Smooth muscle cell (in vitro differentiated cells): ENCODE data around the gene TIMP2. TPM values are rescaled to one million over a fixed set of nuclear protein-coding genes. Genes with fewer than 3 reads are reported as not detected.

Experiments
- DNase-seq: peaks from one replicate; lab custom pipeline; 2025; ENCODE audit not compliant: unreplicated experiment; lab: John Stamatoyannopoulos, UW
- H2AFZ ChIP-seq: fragments of 200-600 bp; sonication (generic); 2 replicates; pipeline ENCODE4 v1.6.0; 2016; ENCODE audit warnings: antibody characterized with exemption, low read depth, mild to moderate bottlenecking
- H3F3A ChIP-seq: fragments of 200-600 bp; sonication (generic); 2 replicates; pipeline ENCODE4 v1.6.0; 2017; ENCODE audit warnings: antibody characterized with exemption, low read depth
- H3K27ac ChIP-seq: fragments of 200-600 bp; sonication (generic); 2 replicates; pipeline ENCODE4 v1.5.1; 2016; ENCODE audit warnings: low read depth, mild to moderate bottlenecking
- H3K27me3 ChIP-seq: fragments of 200-600 bp; sonication (generic); 2 replicates; pipeline ENCODE4 v1.6.1; 2016; ENCODE audit warnings: low read depth, mild to moderate bottlenecking
- H3K36me3 ChIP-seq: fragments of 200-600 bp; sonication (generic); 2 replicates; pipeline ENCODE4 v1.5.1; 2016; ENCODE audit warnings: low read depth
- H3K4me1 ChIP-seq: fragments of 200-600 bp; sonication (generic); 2 replicates; pipeline ENCODE4 v1.5.1; 2016; ENCODE audit warnings: low read depth
- H3K4me2 ChIP-seq: fragments of 200-600 bp; sonication (generic); 2 replicates; pipeline ENCODE4 v1.6.0; 2016; ENCODE audit warnings: mild to moderate bottlenecking
- H3K4me3 ChIP-seq: fragments of 200-600 bp; sonication (generic); 2 replicates; pipeline ENCODE4 v1.5.1; 2016; ENCODE audit warnings: mild to moderate bottlenecking
- H3K79me2 ChIP-seq: fragments of 200-600 bp; sonication (generic); 2 replicates; pipeline ENCODE4 v1.6.0; 2016; ENCODE audit warnings: low read depth, mild to moderate bottlenecking
- H3K9ac ChIP-seq: fragments of 200-600 bp; sonication (generic); 2 replicates; pipeline ENCODE4 v1.6.0; 2016; ENCODE audit warnings: low read depth
- H3K9me3 ChIP-seq: fragments of 200-600 bp; sonication (generic); replicated peaks from 2 replicates; pipeline ENCODE4 v1.5.1; 2016; ENCODE audit warnings: low read depth
- H4K20me1 ChIP-seq: fragments of 200-600 bp; sonication (generic); 2 replicates; pipeline ENCODE4 v1.6.0; 2016; ENCODE audit warnings: low read depth
- WGBS: methylation state at CpG from one replicate; pipeline ENCODE4 v1.1.7; 2016; ENCODE audit warnings: low lambda C conversion rate; 5-methylcytosine and 5-hydroxymethylcytosine counted together
- polyA plus RNA-seq: library from polyadenylated mRNA; unstranded; fragments of >200 nt; fragmentation: Nextera tagmentation; extraction: Ambion mirVana; gene quantifications from 2 replicates; pipeline ENCODE4 v1.2.1, GENCODE V29; 2016
- total RNA-seq: library from RNA; depleted of rRNA; stranded (reverse); fragments of >200 nt; gene quantifications from 2 replicates; pipeline ENCODE4 v1.2.3, GENCODE V29; 2014
- TF ChIP-seq, protein P1 (sequence below): fragments of 200-600 bp; sonication (generic); IDR thresholded peaks from 2 replicates; pipeline ENCODE4 v1.5.1; 2017; ENCODE audit warnings: borderline replicate concordance, mild to moderate bottlenecking, antibody characterized with exemption; ENCODE audit not compliant: insufficient read depth, poor library complexity, severe bottlenecking

The TIMP2 gene
- total and polyA plus RNA-seq, 2 experiments from 2014 or later = 37.8 to 111 TPM

DNA sequence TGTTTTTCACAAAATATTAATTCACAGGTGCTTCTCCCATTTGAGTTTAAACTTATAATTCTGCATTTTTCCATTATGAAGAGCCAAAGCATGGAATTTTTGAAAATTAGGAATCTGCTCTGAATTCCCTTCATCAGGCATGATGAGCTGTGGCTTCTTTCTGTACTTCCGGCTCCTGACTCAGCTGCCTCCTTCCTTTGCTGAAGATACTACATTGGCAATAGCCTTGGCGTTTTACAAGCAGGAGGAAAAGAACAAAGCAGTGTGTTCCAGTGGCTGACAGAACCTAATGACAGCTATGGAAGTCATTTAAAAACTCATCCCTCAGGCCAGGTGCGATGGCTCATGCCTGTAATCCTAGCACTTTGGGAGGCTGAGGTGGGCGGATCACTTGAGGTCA is 66.1 kb downstream of the TIMP2 start:
- Histone ChIP-seq H3K79me2 (no peaks in the 10 kb centered on the region), H3K36me3 (no peaks in the 10 kb centered on the region), H2AFZ (no peak overlapping the region), H4K20me1 (no peaks in the 10 kb centered on the region), H3F3A (peaks cover 9% of the 10 kb centered on the region), H3K27me3 (no peaks in the 10 kb centered on the region), H3K9ac (no peak overlapping the region), H3K4me2 (no peak overlapping the region), H3K9me3 (no peaks in the 10 kb centered on the region), H3K4me3 (no peak overlapping the region), H3K27ac (no peak overlapping the region), H3K4me1 (no peaks in the 10 kb centered on the region)
- 91% methylated on average over 4 of the region's 4 CpGs for WGBS
- DNase-seq = no peak
- TF ChIP-seq, protein P1, sequence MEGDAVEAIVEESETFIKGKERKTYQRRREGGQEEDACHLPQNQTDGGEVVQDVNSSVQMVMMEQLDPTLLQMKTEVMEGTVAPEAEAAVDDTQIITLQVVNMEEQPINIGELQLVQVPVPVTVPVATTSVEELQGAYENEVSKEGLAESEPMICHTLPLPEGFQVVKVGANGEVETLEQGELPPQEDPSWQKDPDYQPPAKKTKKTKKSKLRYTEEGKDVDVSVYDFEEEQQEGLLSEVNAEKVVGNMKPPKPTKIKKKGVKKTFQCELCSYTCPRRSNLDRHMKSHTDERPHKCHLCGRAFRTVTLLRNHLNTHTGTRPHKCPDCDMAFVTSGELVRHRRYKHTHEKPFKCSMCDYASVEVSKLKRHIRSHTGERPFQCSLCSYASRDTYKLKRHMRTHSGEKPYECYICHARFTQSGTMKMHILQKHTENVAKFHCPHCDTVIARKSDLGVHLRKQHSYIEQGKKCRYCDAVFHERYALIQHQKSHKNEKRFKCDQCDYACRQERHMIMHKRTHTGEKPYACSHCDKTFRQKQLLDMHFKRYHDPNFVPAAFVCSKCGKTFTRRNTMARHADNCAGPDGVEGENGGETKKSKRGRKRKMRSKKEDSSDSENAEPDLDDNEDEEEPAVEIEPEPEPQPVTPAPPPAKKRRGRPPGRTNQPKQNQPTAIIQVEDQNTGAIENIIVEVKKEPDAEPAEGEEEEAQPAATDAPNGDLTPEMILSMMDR = no peak

DNA sequence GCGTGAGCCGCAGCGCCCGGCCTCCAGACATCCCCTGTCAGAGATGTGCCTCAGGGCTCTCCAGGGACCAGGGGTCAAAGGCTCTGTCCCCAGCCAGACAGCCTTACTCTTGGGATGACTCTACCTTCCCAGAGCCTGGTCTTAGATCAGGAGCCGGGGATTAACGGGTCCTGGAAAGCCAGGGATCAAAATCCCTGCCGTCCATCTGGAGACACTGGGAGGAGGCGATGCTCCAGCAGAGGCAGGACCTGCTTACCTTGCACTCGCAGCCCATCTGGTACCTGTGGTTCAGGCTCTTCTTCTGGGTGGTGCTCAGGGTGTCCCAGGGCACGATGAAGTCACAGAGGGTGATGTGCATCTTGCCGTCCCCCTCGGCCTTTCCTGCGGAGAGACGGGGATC is 67.9 kb downstream of the TIMP2 start:
- peaks cover 2% of the 10 kb centered on the region for H3F3A ChIP-seq
- no peak overlapping the region for H3K27ac ChIP-seq
- H2AFZ ChIP-seq = no peak overlapping the region
- H3K36me3 ChIP-seq = no peaks in the 10 kb centered on the region
- H3K79me2 ChIP-seq = no peaks in the 10 kb centered on the region
- H3K4me1 ChIP-seq = no peaks in the 10 kb centered on the region
- TF ChIP-seq, protein P1 = no peak
- no peak for DNase-seq
- 97% methylated on average over 14 of the region's 14 CpGs for WGBS
- H3K4me2 ChIP-seq = no peak overlapping the region
- H3K27me3 ChIP-seq = no peaks in the 10 kb centered on the region
- H3K9me3 ChIP-seq = no peaks in the 10 kb centered on the region
- H3K9ac ChIP-seq = no peak overlapping the region
- H3K4me3 ChIP-seq = no peak overlapping the region
- H4K20me1 ChIP-seq = no peaks in the 10 kb centered on the region

DNA sequence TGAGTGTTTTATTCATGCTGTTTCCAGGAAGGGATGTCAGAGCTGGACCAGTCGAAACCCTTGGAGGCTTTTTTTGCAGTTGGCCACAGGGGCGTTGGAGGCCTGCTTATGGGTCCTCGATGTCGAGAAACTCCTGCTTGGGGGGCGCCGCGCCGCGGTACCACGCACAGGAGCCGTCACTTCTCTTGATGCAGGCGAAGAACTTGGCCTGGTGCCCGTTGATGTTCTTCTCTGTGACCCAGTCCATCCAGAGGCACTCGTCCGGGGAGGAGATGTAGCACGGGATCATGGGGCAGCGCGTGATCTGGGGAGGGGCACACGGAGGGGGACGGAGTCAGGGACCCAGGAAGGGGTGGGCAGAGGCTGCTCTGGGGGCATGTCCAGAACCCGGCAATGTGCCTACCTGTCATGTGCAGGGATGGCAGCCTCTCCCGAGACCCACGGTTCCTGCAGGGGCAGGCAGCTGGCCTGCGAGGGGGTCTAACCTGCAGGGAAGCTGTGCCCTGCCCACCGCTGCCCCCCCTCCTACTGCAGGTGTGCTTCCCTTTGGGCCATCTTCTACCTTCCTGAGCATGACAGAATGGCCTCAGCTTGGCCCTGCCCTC is 69.5 kb downstream of the TIMP2 start:
- Histone ChIP-seq H3K9ac (no peak overlapping the region), H3K4me2 (no peak overlapping the region), H3K4me1 (no peaks in the 10 kb centered on the region), H3K27ac (no peak overlapping the region), H3K36me3 (no peaks in the 10 kb centered on the region), H2AFZ (no peak overlapping the region), H3K9me3 (no peaks in the 10 kb centered on the region), H4K20me1 (no peaks in the 10 kb centered on the region), H3K4me3 (no peak overlapping the region), H3F3A (no peaks in the 10 kb centered on the region), H3K79me2 (no peaks in the 10 kb centered on the region), H3K27me3 (no peaks in the 10 kb centered on the region)
- 98% methylated on average over 25 of the region's 25 CpGs for WGBS
- DNase-seq = no peak
- TF ChIP-seq, protein P1 = no peak

DNA sequence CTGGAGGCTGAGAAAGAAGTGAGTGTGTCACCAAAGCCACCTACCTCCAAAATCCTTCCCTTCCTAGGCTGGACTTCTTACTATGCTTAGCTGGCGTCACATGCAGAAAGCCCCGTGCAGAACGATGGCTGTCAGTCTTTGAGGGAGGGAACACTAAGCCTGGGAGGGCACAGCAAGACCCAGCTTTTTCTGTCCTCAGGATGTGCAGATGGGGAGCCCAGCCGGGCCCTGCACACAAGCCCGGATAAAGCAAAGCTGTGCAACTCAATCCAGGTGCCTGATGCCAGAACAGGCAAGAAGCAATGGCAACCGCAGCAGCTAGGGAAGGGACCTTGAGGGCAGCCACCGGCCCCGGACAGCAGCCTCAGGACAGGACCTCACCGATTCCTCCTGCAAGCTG is 70.7 kb downstream of the TIMP2 start:
- Histone ChIP-seq H2AFZ (no peak overlapping the region), H3K36me3 (no peaks in the 10 kb centered on the region), H4K20me1 (no peaks in the 10 kb centered on the region), H3K4me1 (no peaks in the 10 kb centered on the region), H3K4me2 (no peak overlapping the region), H3F3A (no peaks in the 10 kb centered on the region), H3K9me3 (no peaks in the 10 kb centered on the region), H3K27ac (no peak overlapping the region), H3K79me2 (no peaks in the 10 kb centered on the region), H3K9ac (no peak overlapping the region), H3K4me3 (no peak overlapping the region), H3K27me3 (no peaks in the 10 kb centered on the region)
- TF ChIP-seq, protein P1 = no peak
- DNase-seq = no peak
- WGBS = 95% methylated on average over 9 of the region's 9 CpGs
